Right lung (tissue), 5 donors: ENCODE results near the gene MICAL2. TPM values are rescaled to one million over a fixed set of nuclear protein-coding genes. Genes with fewer than 3 reads are reported as not detected.

Experiments
- DNase-seq, 2 donors: peaks; one replicate each; pipeline ENCODE4 v3.0.0-alpha.2; 2013
- polyA plus RNA-seq, 5 donors: library from polyadenylated mRNA; unstranded; fragments of 120-200 nt; gene quantifications; one replicate each; pipeline versions ENCODE4 v1.2.1 to v1.2.3, GENCODE V29; 2013; ENCODE audit warnings: inconsistent platforms in 1 of 5, low replicate concordance in 1 of 5; ENCODE audit not compliant: insufficient read length in 5 of 5, insufficient read depth in 1 of 5

The MICAL2 gene
- polyA plus RNA-seq, 5 donors: 46.5 to 120 (median 63.1) TPM

DNA sequence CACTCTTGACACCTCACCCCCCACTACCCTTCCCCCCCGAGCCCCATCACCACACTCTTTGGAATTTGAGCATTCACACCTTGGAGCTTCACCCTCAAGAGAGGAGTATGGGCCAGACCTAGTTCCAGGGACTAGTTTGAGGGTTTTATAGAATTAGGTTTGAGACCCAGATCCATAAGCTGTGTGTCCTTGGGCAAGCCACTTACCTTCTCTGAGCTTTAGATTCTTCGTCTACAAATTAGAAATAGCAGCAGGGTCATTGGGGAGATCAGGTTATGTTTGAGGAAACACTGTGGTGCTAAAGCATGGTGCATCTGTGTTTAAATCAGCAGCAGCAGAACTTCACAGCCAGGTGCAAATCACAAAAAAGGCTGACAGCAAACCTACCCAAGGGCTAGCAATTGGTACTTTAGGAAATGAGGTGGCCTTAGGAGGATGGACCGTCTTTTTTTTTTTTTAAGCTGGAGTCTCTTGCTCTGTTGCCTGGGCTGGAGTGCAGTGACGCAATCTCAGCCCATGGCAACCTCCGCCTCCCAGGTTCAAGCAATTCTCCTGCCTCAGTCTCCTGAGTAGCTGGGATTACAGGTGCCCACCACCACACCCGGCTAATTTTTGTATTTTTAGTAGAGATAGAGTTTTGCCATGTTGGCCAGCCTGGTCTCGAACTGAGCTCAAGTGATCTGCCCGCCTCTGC lies 114.8 kb downstream of the MICAL2 start:
- DNase-seq: no peak

DNA sequence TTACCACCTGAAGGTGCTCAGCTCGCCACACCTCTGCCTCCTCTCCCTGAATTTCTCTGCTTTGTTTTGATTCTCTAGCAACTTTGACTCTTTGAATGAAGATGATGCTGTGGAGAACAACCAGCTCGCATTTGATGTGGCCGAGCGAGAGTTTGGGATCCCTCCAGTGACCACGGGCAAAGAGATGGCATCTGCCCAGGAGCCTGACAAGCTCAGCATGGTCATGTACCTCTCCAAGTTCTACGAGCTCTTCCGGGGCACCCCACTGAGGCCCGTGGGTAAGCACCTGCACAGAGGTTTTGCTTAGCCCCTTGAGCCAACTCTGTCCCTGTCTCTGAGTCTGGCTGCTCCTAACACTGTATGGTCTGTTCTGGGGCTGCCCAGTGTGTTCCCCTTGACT lies 115.7 kb downstream of the MICAL2 start:
- no peak for DNase-seq

DNA sequence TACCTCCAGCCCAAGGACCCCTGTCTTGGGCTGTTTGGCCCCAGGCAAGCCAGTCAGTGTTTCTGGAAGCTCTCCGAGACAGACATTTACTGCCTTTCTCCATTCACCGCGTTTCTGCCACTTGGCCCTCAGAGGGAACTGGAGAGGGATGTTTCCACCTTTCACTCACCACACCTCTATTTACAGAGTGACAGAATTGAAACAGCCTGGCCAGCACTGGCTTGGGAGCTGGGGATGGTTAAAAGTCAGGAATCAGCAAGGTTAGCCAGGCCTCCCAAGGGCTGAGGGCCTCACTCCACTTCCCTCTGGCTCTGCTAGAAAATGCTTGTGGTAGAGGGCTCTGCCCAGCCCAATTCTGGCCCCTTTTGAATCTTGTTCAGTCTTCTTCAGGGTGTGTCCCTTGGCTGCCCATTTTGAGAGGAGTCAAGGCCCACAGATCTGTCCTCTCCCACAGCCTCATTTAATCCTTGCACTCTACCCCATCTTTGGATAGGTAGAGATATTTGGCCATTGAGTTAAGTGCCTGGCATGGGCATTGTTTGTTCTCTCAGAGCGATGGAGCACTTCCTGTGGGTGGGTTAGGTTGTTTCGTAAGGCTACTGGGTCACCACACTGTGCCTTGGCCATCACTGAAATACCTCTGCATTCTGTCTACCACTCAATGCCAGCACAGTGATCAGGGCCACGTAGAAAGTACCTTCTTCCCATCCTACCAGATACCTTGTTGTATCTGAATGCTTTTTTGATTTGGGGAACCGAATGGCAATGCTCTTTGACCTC lies 119.2 kb downstream of the MICAL2 start:
- no peak for DNase-seq

DNA sequence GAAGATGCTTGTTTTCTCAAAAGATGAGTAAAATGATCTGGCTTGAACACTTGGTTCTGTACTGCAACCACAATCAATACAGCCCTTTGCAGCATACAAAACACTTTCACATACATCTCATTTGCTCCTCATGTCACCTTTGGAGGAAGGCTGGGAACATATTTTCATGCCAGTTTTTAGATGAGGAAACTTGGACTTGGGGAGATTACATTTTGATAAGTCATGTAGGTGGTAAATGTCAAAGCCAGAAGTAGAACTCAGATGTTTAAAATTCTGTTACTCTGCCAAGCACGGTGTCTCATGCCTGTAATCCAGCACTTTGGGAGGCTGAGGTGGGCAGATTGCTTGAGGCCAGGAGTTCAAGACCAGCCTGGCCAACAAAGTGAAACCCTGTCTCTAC lies 121.8 kb downstream of the MICAL2 start:
- DNase-seq: no peak

DNA sequence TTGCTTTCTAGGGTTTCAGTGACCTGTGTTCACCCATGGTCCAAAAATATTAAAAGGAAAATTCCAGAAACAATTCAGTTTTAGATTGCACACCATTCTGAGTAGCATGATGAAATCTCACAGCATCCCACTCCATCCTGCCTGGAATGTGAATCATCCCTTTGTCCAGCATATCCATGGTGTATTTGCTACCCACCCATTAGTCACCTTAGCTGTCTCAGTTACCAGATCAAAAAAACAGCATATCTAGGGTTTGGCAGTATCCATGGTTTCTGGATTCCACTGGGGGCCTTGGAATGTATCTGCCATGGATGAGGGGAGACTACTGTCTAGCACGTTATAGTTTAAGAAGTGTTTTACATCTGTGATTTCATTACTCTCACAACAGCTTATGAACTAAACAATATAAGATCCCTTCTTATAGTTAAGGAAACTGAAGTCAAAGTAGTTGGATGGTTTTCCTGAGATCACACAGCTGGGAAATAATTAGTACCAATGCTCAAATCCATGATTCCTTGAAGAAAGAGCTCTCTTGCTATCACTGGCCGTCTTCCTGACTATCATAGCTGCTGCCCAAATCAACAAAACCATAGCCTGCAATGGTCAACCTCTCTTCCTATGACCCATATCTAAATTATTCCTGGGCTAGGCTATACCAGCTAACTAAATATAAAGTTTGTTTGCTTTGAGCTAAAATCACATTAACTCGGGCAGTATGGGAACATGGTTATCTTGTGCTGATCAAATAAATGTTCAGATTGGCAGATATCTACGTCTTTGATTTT lies 122.6 kb downstream of the MICAL2 start:
- no peak for DNase-seq

DNA sequence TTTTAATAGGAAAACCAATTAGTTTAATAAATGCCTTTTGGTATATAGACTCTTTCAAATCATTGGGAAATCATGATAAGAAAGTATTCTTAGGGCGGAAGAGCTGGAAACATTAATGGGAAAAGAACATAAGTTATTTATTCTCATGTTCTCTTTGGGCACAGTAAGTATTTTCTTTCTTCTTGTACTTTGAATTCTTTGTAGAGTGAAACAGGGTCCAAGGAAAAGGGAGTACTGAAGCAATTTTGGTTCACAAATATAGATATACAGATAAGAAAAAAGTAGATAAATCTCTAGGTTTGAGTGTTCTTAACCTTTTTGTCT lies 123.2 kb downstream of the MICAL2 start:
- no peak for DNase-seq

DNA sequence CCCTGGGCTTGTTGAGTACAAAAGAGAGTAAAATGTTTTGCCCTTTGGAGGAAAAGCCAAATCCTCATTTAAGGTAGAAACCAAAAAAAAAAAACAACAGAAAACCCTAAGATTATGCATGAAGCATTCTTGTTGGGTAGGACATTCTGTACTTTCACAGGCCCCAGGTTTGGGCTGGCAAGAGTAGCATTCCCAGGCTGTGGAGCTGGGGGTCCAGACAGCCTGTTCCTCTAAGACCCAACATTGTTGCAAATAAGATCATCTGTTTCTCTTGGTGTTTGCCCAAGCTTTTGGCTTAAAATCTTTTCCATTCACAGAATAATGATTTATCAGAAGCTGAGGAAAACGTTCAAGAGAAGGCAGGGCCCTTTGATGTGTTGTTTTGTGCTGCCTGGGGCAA lies 123.8 kb downstream of the MICAL2 start:
- no peak for DNase-seq

DNA sequence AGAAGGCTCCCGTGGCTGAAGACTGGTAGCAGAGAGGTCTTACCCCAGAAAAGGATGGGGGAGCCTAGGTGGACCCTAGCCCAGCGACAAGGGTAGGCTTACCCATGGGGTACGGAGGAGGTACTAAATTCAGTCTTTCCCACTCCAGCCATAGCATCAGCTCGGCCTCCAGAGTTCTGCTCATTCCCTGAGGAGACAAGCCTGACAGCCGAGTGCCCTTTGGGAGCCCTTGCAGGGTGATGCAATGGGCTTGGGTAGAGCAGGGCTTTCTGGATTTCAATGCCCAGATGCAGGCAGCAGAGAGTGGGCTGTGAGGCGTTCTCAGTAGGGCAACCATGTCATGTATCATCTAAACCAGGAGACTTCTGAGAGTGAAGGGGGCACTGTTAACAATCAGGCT lies 124.7 kb downstream of the MICAL2 start:
- DNase-seq: no peak

DNA sequence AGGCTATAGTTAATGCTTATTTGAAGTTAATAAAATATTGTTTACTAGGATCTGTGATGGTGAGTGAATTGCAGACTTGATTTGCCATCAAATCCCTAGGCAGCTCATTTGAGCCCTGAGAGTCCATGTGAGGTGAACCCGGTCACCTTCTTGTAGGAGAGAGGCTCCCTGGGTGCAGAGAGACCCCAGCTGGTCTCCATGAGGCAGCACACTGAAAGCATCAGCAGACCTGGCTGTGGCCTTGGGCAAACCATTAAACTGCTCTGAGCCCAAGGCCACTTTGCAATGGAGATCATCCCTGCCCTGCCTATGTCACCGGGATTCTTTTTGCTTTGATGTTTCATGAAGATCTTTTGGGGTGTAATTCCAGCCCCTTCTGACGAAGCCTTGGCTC lies 125.2 kb downstream of the MICAL2 start:
- DNase-seq: no peak

DNA sequence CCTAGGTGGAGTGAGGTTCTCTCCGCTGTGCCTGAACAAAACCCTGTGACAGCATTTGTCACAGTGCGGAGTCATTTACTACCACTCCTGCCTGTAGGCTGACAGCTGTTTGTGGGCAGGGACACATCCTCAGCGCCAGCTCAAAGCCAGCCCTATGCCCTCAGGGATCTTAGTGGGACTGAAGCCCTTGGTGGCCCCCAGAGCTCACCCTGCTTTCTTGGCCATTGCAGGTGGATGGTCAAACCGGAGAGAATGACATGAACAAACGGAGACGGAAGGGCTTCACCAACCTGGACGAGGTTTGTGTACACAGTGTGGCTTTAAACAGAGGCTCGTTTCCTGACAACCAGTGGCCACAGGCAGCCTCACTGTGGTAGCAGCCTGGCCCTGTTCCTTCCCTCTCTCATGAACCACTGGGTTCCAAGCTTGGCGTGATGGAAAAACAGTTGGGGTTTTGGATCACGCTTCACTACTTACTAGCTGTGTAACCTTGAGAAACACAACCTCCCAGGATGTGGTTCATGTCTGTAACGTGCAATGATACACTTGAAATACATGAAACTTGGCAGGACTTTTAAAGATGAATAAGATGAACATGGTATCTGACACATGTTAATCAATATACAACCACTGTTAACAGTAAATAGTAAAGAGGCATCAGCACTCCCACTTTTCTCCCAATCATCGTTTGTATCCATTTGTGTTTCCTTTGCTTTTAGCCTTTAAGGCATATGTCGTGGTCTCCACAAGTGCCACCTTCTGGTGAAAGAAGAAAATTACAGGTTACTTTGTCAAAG lies 125.8 kb downstream of the MICAL2 start:
- DNase-seq: peak in 1 of 2 donors; percentile 46

DNA sequence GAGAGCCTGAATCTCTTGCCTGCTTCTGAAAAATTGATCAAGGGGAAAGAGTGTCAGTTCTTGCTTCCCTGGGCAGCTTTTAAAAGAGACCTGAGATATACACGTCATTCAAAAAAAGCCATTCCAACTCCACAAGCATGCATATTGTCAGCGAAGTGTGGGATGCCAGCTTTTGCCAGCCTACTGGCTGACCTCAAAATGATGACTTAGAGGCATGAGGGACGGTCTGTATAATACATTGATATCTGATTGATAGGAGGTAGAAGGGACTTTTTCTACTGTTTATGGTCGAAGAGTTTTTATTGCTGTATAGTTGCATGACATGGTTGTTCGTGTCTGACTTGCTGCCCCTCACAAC lies 126.3 kb downstream of the MICAL2 start:
- DNase-seq: no peak

DNA sequence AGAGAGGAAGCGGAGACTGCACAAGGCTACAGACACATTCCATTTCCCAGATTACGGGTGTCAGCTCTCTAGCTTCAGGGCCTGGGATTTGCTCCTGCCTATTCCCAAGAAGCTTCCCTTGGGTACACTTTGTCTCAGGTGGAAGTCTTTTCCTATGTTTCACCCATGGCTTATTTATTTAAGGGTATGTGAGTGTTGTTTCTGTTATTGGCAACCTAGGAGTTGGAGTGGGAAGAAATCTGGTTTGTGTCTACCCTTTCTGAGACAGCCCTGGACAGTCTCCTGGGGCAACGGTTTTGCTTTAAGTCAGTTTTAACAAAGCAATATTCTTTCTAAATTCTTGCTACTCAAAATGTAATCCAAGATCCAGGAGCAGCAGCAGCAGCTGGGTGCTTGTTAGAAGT lies 127.0 kb downstream of the MICAL2 start:
- DNase-seq: no peak

DNA sequence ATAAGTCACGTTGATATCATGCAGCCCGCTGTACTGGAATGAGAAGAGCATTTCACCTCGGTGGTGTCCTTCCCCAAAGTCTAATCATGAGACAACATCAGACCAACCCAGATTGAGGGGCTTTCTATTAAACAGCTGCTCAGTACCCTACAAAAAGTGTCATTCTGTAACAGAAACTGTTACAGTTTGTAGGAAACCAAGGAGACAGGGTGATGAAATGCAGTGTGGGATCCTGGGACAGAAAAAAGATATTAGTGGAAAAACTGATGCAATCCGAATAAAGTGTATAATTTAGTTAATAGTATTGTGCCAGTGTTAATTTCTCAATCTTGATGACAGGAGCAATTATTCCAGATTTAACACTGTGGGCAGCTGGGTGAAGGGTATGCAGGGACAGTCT lies 128.0 kb downstream of the MICAL2 start:
- DNase-seq: no peak

DNA sequence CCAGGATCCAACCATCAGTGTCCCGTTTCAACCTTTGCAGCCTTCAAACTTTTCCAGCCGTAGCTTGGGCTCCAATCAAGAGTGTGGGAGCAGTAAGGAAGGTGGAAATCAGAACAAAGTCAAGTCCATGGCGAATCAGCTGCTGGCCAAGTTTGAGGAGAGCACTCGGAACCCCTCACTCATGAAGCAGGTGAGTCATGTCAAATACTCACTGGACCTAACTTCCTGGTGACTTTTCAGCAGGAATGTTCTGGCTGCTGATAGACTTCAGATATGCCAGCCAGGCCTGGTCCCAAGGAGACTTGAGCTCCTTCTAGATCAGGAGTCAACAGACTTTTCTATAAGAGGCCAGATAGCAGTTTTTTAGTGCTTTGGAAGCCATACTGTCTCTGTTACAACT lies 129.0 kb downstream of the MICAL2 start:
- no peak for DNase-seq

DNA sequence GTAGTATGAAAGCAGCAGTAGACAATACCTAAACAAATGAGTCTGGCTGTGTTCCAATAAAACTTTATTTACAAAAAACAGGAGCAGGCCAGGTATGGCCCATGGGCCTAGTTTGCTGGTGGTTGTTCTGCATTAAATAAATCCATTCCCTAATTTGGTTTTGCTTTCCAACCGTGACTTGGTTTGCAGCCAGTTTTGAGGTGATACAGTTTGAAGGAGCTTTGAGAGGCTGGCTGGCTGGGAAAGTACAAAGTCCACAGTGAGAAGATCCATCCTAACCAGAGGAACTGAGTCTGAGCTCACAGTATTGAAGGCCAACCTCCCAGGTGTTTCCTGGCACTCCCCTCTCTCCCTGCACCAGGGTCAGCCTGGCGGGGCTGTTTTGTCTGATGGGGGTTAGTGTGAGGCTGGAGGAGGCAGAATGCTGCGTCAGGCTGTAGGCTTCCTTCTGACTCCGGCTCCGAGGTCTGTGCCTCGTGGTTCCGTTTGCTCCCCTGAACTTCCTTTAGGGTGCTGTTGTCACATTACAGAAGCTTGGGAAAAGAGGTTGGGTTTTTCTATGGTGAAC lies 129.5 kb downstream of the MICAL2 start:
- DNase-seq: no peak

DNA sequence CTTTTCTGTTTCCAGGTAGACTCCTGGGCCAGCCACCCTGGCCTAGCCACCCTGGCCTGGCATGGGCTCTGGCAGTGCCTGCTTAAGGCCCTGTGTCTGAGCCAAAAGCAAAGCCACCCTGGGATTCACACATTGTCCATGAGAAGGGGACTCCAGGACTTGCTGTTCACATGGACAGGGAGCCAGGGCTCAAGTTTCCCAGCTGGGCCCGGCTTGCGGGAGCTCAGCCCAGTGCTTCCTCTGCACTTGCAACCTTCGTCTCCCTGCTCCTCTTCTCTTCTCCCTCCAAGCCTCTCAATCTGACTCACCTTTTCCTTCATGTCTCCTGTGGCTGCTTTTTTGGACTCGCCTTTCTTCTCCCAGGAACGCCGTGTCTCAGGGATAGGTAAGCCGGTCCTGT lies 130.3 kb downstream of the MICAL2 start:
- no peak for DNase-seq

DNA sequence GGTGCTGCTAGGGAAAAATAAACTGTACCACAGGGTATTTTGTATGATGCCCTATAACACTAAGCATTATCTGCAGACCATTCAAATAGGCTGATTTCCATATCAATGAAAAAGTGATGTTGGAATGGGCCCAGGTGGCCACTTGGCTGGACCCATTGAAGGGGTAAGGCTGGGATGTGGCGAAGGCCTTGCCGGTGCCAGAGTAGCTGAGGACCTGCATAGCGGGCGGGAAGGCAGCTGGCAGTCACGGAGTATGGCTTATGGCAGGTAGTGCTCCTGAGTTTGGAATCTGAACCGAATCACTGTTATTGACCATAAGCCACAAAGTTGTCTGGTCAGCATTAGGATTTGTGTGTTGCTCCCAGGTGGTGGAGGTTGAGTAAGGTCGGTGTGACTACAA lies 131.0 kb downstream of the MICAL2 start:
- DNase-seq: no peak

DNA sequence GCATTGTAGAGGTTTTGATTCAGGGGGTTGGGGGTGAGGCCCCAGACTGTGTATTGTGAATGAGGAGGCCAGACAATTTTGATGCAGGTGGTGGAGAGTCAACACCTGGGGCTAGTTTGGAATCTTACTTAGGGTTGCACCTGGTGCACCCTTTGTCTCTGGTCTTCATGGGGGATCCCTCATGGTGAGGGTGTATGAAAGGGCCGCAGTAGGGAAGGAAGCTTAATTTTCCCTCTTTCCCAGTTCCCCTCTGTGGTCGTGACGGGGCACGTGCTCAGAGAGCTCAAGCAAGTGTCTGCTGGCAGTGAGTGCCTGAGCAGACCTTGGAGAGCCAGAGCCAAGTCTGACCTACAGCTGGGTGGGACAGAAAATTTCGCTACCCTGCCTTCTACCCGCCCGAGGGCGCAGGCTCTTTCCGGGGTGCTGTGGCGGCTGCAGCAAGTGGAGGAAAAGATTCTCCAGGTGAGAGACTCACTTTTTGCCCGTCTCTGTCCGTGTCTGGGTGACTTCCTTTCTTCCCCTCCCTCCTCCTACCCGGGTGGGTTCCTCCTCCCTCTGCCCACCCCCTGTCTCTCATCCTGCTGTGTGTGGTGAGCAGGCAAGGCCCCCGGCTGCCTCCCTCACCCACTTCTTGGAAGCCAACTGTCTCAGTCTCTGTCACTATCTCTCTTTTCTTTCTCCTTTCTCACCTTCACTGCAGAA lies 131.7 kb downstream of the MICAL2 start:
- no peak for DNase-seq

DNA sequence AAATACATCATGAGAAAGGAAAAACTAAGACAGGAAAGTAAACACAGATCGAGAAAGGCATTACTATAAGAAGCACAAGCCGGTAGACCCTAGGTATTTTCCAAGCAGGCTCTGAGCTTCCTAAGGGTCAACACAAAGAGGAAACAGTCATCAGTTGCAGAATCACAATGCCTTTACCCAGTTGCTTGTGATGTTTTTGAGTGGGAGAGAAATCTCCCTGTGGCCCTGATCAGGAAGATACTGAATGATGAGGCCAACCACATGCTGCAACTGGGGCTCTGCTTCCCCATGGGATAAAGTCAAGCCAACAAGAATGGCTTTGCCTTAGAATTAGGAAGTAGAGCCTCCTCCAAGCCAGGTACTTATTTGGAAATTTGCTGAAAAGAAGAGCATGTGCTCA lies 132.6 kb downstream of the MICAL2 start:
- no peak for DNase-seq

DNA sequence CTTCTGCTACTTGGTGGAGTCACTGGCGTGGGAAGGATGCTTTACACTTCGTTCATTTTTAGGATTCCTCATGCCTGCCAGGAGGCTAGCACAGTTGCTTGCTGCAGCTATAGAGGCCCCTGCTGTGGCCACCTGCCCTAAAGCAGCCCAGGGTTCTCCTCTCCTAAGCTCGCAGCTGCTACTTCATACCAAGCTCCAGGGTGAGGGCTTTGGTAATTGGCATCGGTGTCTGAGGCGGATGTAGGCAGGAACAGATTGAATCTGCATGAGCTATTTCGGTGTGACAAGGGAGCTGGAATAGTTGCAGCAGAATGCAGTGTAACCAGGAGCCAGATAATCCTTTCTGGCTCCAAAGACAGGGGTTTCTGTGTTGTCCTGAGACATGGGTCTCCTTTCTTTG lies 133.1 kb downstream of the MICAL2 start:
- no peak for DNase-seq

DNA sequence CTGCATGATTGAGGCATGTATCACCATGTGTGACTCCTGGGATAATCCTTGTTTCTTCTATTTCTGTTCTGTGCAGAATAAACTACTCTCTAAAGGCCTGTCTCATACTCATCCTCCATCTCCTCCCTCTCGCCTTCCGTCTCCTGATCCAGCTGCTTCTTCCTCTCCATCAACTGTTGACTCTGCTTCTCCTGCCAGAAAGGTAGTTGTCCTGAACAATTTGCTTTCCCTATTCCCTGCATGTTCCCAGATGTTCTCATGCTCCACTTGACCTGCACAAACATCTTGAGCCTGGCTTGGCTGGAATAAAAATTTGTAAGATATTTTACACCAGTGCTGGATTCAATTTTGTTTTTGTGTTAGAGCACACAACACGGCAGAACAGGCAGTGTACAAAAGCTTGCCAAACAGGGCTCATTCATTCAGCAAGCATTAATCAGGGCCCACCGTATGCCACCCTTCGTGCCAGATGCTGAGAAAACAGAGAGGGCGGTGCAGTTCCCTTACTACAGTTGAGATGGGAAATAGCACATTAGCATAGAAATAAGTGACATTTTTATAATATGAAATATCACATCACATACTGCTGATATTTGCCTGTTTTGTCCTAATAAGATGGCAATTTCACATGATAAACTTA lies 133.6 kb downstream of the MICAL2 start:
- no peak for DNase-seq
